Calu3 (cell line): ENCODE measurements around the gene RACK1. TPM values are rescaled to one million over a fixed set of nuclear protein-coding genes. Genes with fewer than 3 reads are reported as not detected.
"Not testable (repeated sequence)": the region's sequence is repeated elsewhere in the genome, so short reads cannot be mapped to it uniquely, and the experiment has no call there.

ENCODE experiments used
- BruUV-seq: library from RNA; stranded (reverse); fragments of 400-500 nt; replicated peaks from 2 replicates; lab custom pipeline; 2021; lab: Mats Ljungman, UMichigan
- CTCF ChIA-PET: fragments of 300-600 bp; sonication (Branson Sonifier 250); formaldehyde crosslinking; loops from one replicate; lab custom pipeline; 2022; ENCODE audit warnings: antibody characterized with exemption; lab: Charles Lee
- DNase-seq: peaks from one replicate; pipeline ENCODE4 v3.0.0; 2022
- H3K27ac Mint-ChIP-seq: one replicate; pipeline ENCODE4 v1.8.0; 2022; ENCODE audit warnings: mixed read lengths; ENCODE audit not compliant: unreplicated experiment
- H3K27me3 Mint-ChIP-seq: one replicate; pipeline ENCODE4 v1.8.0; 2022; ENCODE audit warnings: mixed read lengths; ENCODE audit not compliant: unreplicated experiment
- H3K36me3 Mint-ChIP-seq: one replicate; pipeline ENCODE4 v1.8.0; 2022; ENCODE audit warnings: mild to moderate bottlenecking, moderate library complexity, mixed read lengths; ENCODE audit not compliant: insufficient read depth, unreplicated experiment
- H3K4me1 Mint-ChIP-seq: one replicate; pipeline ENCODE4 v1.8.0; 2022; ENCODE audit warnings: mild to moderate bottlenecking, low read depth, mixed read lengths; ENCODE audit not compliant: unreplicated experiment
- H3K4me3 Mint-ChIP-seq: one replicate; pipeline ENCODE4 v1.8.0; 2022; ENCODE audit warnings: mild to moderate bottlenecking, low read depth, moderate library complexity, mixed read lengths; ENCODE audit not compliant: unreplicated experiment
- H3K9me3 Mint-ChIP-seq: one replicate; pipeline ENCODE4 v1.8.0; 2022; ENCODE audit warnings: low read depth, mixed read lengths; ENCODE audit not compliant: unreplicated experiment
- CTCF ChIP-seq: fragments of 200-600 bp; IDR thresholded peaks from one replicate; pipeline ENCODE4 v1.8.0; 2022; ENCODE audit warnings: antibody characterized with exemption; ENCODE audit not compliant: unreplicated experiment
- intact Hi-C: fragments of 100-400 bp; cut with micrococcal nuclease; formaldehyde crosslinking; loops from one replicate; pipeline ENCODE4 v1.10.0; 2022; ENCODE audit not compliant: unreplicated experiment
- total RNA-seq: library from RNA; stranded (reverse); gene quantifications from 2 replicates; pipeline ENCODE4 v1.2.3, GENCODE V29; 2022

Gene RACK1
- total RNA-seq, 1 experiment from 2014 or later: 1,946 TPM

GRCh38 chr5:181281077-181281983 lies 37.6 kb upstream of the RACK1 start:
- Mint-ChIP-seq H3K27me3 (peaks cover 3% of the 10 kb centered on the region), H3K27ac (no peak overlapping the region), H3K4me1 (no peaks in the 10 kb centered on the region), H3K9me3 (no peaks in the 10 kb centered on the region), H3K36me3 (no peaks in the 10 kb centered on the region), H3K4me3 (no peak overlapping the region)
- CTCF ChIA-PET: no interaction called here
- no peak for TF ChIP-seq CTCF
- intact Hi-C loops: no loop called here
- no TSS peak for BruUV-seq
- DNase-seq: no peak

GRCh38 chr5:181280251-181280762 lies 36.6 kb upstream of the RACK1 start:
- H3K4me3 Mint-ChIP-seq: no peak overlapping the region
- H3K36me3 Mint-ChIP-seq: no peaks in the 10 kb centered on the region
- no peak overlapping the region for H3K27ac Mint-ChIP-seq
- H3K4me1 Mint-ChIP-seq: no peaks in the 10 kb centered on the region
- intact Hi-C loops: no loop called here
- BruUV-seq: no TSS peak
- CTCF ChIA-PET: no interaction called here
- no peaks in the 10 kb centered on the region for H3K9me3 Mint-ChIP-seq
- DNase-seq: no peak
- TF ChIP-seq CTCF: no peak
- no peaks in the 10 kb centered on the region for H3K27me3 Mint-ChIP-seq

- TF ChIP-seq CTCF: peak; percentile 56
- H3K4me1 Mint-ChIP-seq, H3K9me3 Mint-ChIP-seq, H3K36me3 Mint-ChIP-seq, intact Hi-C loops, H3K4me3 Mint-ChIP-seq, H3K27ac Mint-ChIP-seq, BruUV-seq, H3K27me3 Mint-ChIP-seq: not testable (repeated sequence)
- peak; percentile 71 for DNase-seq
- CTCF ChIA-PET: interaction anchor here (0.6 kb wide), 1 partner anchor 36 kb away, joined by 4 read pairs; no protein-coding TSS in a partner anchor
Measured at GRCh38 chr5:181273433-181273744, 29.7 kb upstream of the RACK1 start.

GRCh38 chr5:181271081-181271480 lies 27.4 kb upstream of the RACK1 start:
- H3K4me3 Mint-ChIP-seq: no peak overlapping the region
- no peaks in the 10 kb centered on the region for H3K27me3 Mint-ChIP-seq
- intact Hi-C loops: no loop called here
- H3K4me1 Mint-ChIP-seq: peaks cover 14% of the 10 kb centered on the region
- H3K27ac Mint-ChIP-seq: no peak overlapping the region
- no TSS peak for BruUV-seq
- H3K9me3 Mint-ChIP-seq: no peaks in the 10 kb centered on the region
- DNase-seq: no peak
- H3K36me3 Mint-ChIP-seq: no peaks in the 10 kb centered on the region
- CTCF ChIA-PET: no interaction called here
- TF ChIP-seq CTCF: no peak

GRCh38 chr5:181267907-181268306 lies 24.2 kb upstream of the RACK1 start:
- DNase-seq, intact Hi-C loops, H3K4me3 Mint-ChIP-seq, H3K36me3 Mint-ChIP-seq, H3K9me3 Mint-ChIP-seq, BruUV-seq, H3K27ac Mint-ChIP-seq, H3K27me3 Mint-ChIP-seq, CTCF ChIA-PET: not testable (repeated sequence)
- peaks cover 14% of the 10 kb centered on the region for H3K4me1 Mint-ChIP-seq

GRCh38 chr5:181267291-181267904 lies 23.7 kb upstream of the RACK1 start:
- H3K9me3 Mint-ChIP-seq, CTCF ChIA-PET, BruUV-seq, intact Hi-C loops, H3K27ac Mint-ChIP-seq, H3K4me3 Mint-ChIP-seq, H3K27me3 Mint-ChIP-seq: not testable (repeated sequence)
- peak; percentile 34 for DNase-seq
- Mint-ChIP-seq H3K36me3 (peaks cover 10% of the 10 kb centered on the region), H3K4me1 (peaks cover 14% of the 10 kb centered on the region)
